HG03432 (cell line): Measurements from ENCODE around the gene GP5.

Source experiments
- ATAC-seq: cut with Tn5 transposase; IDR thresholded peaks from one replicate; pipeline ENCODE4 v1.9.1; 2021; ENCODE audit warnings: mild to moderate bottlenecking, moderate library complexity; ENCODE audit not compliant: unreplicated experiment

Gene GP5

GRCh38 chr3:194351080-194351672 is 47.9 kb downstream of the GP5 start, which contains the start of gene CPN2:
CPN2 (minus strand) TSS chr3:194351328; CDS start chr3:194342702, 8,626 bp downstream.
- ATAC-seq: no peak

GRCh38 chr3:194350726-194351071 is 48.4 kb downstream of the GP5 start:
- ATAC-seq: no peak

- ATAC-seq: no peak
Observed at GRCh38 chr3:194348354-194348753, 50.7 kb downstream of the GP5 start.

GRCh38 chr3:194346621-194347020 is 52.4 kb downstream of the GP5 start:
- ATAC-seq: no peak

GRCh38 chr3:194346035-194346434 is 53.0 kb downstream of the GP5 start:
- no peak for ATAC-seq
